Activated CD8-positive, alpha-beta memory T cell treated with anti-CD3 and anti-CD28 coated beads, Interleukin-2, amount 10 ng/mL, durations not matched to agents 7 days and 5 days (primary cell): ENCODE results near the gene PRKD1. TPM values are rescaled to one million over a fixed set of nuclear protein-coding genes. Genes with fewer than 3 reads are reported as not detected.
"Not testable (repeated sequence)": the region's sequence is repeated elsewhere in the genome, so short reads cannot be mapped to it uniquely, and the experiment has no call there.

Source experiments
- ATAC-seq: fragments of 150-1000 bp; cut with Tn5 transposase; one replicate; pipeline ENCODE4 v1.10.0; 2021; ENCODE audit warnings: moderate library complexity
- CTCF ChIA-PET: fragments of 350-600 bp; sonication (Branson Sonifier 250); formaldehyde crosslinking; loops from one replicate; lab custom pipeline; 2021; ENCODE audit warnings: antibody characterized with exemption; lab: Charles Lee
- DNase-seq: peaks from one replicate; pipeline ENCODE4 v3.0.0-alpha.2; 2020
- H3K27ac Mint-ChIP-seq: one replicate; pipeline ENCODE4 v1.8.0; 2021; ENCODE audit warnings: mild to moderate bottlenecking, mixed read lengths
- H3K27me3 Mint-ChIP-seq: one replicate; pipeline ENCODE4 v1.8.0; 2021; ENCODE audit warnings: mixed read lengths
- H3K36me3 Mint-ChIP-seq: one replicate; pipeline ENCODE4 v1.8.0; 2021; ENCODE audit warnings: mild to moderate bottlenecking, mixed read lengths
- H3K4me1 Mint-ChIP-seq: one replicate; pipeline ENCODE4 v1.8.0; 2021; ENCODE audit warnings: mixed read lengths
- H3K4me3 Mint-ChIP-seq: one replicate; pipeline ENCODE4 v1.8.0; 2021; ENCODE audit warnings: mild to moderate bottlenecking, moderate library complexity, mixed read lengths
- H3K9me3 Mint-ChIP-seq: one replicate; pipeline ENCODE4 v1.8.0; 2022; ENCODE audit warnings: low read depth, mixed read lengths
- total RNA-seq, 2 experiments: library from RNA; stranded (reverse); gene quantifications; one replicate each; pipeline ENCODE4 v1.2.3, GENCODE V29; 2021

PRKD1 gene
- total RNA-seq, 2 experiments from 2014 or later: not detected

DNA sequence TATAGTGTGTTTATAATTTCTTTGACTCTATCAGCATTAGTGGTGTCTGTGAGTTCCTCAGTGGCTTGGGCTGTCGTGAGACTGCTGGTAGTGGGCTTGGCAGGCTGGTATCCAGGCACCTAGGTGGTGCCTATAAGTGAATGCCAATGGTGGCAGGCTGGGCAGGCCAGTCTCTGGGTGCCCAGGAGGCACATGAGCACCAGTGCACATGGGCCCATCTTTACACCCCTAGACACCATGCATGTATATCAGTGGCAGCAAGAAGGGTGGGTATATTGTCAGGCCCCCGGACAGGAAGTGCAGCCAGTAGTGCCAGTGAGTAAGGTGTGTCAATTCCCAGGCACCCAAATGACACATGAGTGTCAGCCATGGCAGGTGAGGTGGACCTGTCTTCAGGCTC lies 138.2 kb downstream of the PRKD1 start:
- Mint-ChIP-seq H3K27me3 (no peaks in the 10 kb centered on the region), H3K27ac (no peak overlapping the region), H3K9me3 (peaks cover 15% of the 10 kb centered on the region), H3K36me3 (no peaks in the 10 kb centered on the region), H3K4me1 (no peaks in the 10 kb centered on the region), H3K4me3 (no peak overlapping the region)
- ATAC-seq (no peak), DNase-seq (no peak)
- CTCF ChIA-PET: no interaction called here

DNA sequence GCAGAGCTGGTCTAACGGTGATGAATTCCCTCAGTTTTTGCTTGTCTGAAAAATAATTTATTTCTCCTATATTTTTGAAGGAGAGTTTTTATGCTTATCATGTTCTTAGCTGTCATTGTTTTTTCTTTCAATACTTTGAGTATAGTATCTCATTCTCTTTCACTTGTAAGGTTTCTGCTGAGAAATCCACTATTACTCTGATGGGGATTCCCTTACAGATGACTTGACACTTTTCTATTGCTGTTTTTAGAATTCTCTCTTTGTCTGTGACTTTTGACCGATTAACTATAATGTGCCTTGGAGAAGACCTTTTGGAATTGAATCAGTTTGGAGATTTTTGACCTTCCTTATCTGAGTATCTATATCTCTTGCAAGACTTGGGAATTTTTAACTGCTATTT lies 139.6 kb downstream of the PRKD1 start:
- Mint-ChIP-seq H3K4me1 (no peaks in the 10 kb centered on the region), H3K4me3 (no peak overlapping the region), H3K9me3 (peaks cover 21% of the 10 kb centered on the region), H3K27me3 (no peaks in the 10 kb centered on the region), H3K27ac (no peak overlapping the region), H3K36me3 (no peaks in the 10 kb centered on the region)
- CTCF ChIA-PET: no interaction called here
- no peak for ATAC-seq
- DNase-seq: no peak

GRCh38 chr14:29783556-29783955 lies 144.1 kb downstream of the PRKD1 start:
- Mint-ChIP-seq H3K27ac (no peak overlapping the region), H3K4me3 (no peak overlapping the region), H3K4me1 (no peaks in the 10 kb centered on the region), H3K9me3 (peaks cover 26% of the 10 kb centered on the region), H3K27me3 (no peaks in the 10 kb centered on the region), H3K36me3 (no peaks in the 10 kb centered on the region)
- CTCF ChIA-PET: no interaction called here
- ATAC-seq (no peak), DNase-seq (no peak)

- Mint-ChIP-seq H3K9me3 (peaks cover 30% of the 10 kb centered on the region), H3K27ac (no peak overlapping the region), H3K4me3 (no peak overlapping the region), H3K36me3 (no peaks in the 10 kb centered on the region), H3K4me1 (no peaks in the 10 kb centered on the region), H3K27me3 (no peaks in the 10 kb centered on the region)
- no peak for ATAC-seq
- no peak for DNase-seq
- CTCF ChIA-PET: no interaction called here
Observed at GRCh38 chr14:29782041-29782440, 145.6 kb downstream of the PRKD1 start.

GRCh38 chr14:29777142-29777541 lies 150.5 kb downstream of the PRKD1 start:
- DNase-seq, ATAC-seq, H3K4me1 Mint-ChIP-seq, CTCF ChIA-PET, H3K4me3 Mint-ChIP-seq, H3K27me3 Mint-ChIP-seq, H3K36me3 Mint-ChIP-seq, H3K27ac Mint-ChIP-seq: not testable (repeated sequence)
- peaks cover 22% of the 10 kb centered on the region for H3K9me3 Mint-ChIP-seq

- no peak for ATAC-seq
- Mint-ChIP-seq H3K27me3 (no peaks in the 10 kb centered on the region), H3K9me3 (peaks cover 21% of the 10 kb centered on the region), H3K27ac (no peak overlapping the region), H3K36me3 (no peaks in the 10 kb centered on the region), H3K4me3 (no peak overlapping the region), H3K4me1 (no peaks in the 10 kb centered on the region)
- DNase-seq: no peak
- CTCF ChIA-PET: no interaction called here
Observed at GRCh38 chr14:29773990-29774389, 153.7 kb downstream of the PRKD1 start.

DNA sequence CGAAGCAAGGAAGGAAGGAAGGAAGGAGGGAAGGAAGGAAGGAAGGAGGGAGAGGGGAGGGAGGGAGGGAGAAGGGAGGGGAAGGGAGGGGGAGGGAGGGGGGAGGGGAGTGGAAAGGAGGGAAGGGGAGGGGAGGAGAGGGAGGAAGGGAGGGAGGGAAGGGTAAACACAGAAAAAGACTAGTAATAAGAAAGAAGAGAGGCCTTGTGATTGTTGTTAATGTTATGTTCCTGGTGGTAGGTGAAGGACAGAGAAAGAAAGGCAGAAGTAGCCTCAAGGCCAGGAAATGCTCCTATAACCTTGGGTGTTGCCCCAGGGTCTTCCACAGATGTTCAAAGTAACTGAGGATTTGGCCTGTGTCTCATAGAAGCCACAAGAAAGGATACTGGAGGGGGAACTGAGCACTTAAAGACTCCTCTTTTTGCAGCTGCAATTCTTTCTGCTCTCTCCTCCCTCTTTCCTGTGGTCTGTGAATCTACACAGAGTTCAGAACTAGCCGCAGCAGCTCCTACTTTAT lies 164.2 kb downstream of the PRKD1 start:
- Mint-ChIP-seq H3K27ac (no peak overlapping the region), H3K36me3 (no peaks in the 10 kb centered on the region), H3K4me3 (no peak overlapping the region), H3K4me1 (no peaks in the 10 kb centered on the region), H3K9me3 (peaks cover 6% of the 10 kb centered on the region), H3K27me3 (no peaks in the 10 kb centered on the region)
- DNase-seq: no peak
- ATAC-seq: no peak
- CTCF ChIA-PET: no interaction called here

GRCh38 chr14:29759521-29760340 lies 167.9 kb downstream of the PRKD1 start:
- Mint-ChIP-seq H3K4me3 (no peak overlapping the region), H3K27ac (no peak overlapping the region), H3K36me3 (no peaks in the 10 kb centered on the region), H3K4me1 (no peaks in the 10 kb centered on the region), H3K27me3 (no peaks in the 10 kb centered on the region), H3K9me3 (peaks cover 9% of the 10 kb centered on the region)
- no peak for DNase-seq
- CTCF ChIA-PET: no interaction called here
- no peak for ATAC-seq

DNA sequence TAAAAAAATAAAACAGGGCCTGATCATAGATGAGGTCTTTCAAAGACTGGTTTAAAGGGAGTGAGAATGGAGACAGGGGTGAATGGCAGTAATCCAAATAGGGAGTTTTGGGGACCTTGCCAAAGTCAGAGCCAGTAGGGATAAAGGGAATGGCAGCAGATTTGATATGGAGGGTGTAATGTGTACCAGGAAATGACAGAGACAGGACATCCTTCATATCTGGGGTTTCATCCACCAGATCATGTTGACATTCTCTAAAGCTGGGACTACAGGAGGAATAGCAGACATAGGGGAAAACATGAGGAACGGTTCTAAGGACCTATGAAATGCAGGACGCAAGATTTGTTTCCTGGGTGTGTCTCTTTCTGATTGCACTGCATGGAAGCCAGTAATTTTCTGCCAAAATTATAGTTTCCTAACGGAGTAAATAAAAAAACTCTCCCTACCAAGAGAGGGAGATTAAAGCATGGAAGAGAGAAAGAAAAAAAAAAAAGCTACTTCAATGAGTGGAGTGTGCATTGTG lies 169.9 kb downstream of the PRKD1 start:
- H3K4me1 Mint-ChIP-seq: no peaks in the 10 kb centered on the region
- peaks cover 9% of the 10 kb centered on the region for H3K9me3 Mint-ChIP-seq
- no peaks in the 10 kb centered on the region for H3K36me3 Mint-ChIP-seq
- CTCF ChIA-PET: no interaction called here
- no peak for DNase-seq
- no peak overlapping the region for H3K27ac Mint-ChIP-seq
- no peak overlapping the region for H3K4me3 Mint-ChIP-seq
- no peak for ATAC-seq
- no peaks in the 10 kb centered on the region for H3K27me3 Mint-ChIP-seq

DNA sequence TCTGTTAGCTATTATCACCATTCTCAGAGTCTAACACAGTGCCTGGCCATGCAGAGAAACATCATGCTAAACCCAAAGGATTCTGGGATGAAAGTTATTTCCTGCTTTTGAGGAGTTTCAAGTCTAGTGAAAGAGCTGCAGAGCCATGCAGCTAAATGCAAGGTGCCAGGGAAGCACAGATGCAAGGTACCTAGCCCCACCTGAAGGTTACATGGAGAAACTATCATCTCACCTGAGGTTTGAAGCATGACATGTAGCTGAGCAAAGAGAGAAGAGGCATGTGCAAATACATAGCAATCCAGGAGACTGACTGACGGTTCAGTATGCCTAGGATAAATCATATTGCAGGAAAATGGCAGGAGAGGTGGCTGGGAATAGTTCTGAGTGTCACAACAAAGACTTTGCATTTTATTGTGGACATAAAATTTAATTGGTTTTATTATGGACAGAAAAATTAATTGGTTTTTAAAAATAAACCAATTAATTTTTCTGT lies 170.4 kb downstream of the PRKD1 start:
- CTCF ChIA-PET: no interaction called here
- Mint-ChIP-seq H3K27me3 (no peaks in the 10 kb centered on the region), H3K4me3 (no peak overlapping the region), H3K36me3 (no peaks in the 10 kb centered on the region), H3K27ac (no peak overlapping the region), H3K9me3 (peaks cover 9% of the 10 kb centered on the region), H3K4me1 (no peaks in the 10 kb centered on the region)
- ATAC-seq (no peak), DNase-seq (no peak)

DNA sequence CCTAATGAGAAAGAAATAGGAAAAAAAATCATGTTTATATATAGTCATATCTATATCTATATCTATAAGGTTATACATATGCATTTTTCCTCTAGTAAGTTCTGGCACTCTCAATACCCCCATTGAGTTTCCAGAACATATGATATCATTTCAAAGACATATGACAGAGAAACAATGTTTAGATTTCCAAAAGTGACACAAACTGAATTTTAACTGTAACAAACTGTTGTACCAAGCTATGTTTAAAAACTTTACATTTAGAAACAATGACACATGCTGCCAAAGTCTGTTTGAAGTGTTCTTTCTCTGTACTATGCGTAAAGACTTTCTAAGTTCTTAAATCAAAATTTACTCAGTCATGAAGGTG lies 171.6 kb downstream of the PRKD1 start:
- Mint-ChIP-seq H3K9me3 (peaks cover 13% of the 10 kb centered on the region), H3K27me3 (no peaks in the 10 kb centered on the region), H3K4me1 (no peaks in the 10 kb centered on the region), H3K27ac (no peak overlapping the region), H3K4me3 (no peak overlapping the region), H3K36me3 (no peaks in the 10 kb centered on the region)
- CTCF ChIA-PET: no interaction called here
- no peak for DNase-seq
- ATAC-seq: no peak

GRCh38 chr14:29755311-29756018 lies 172.2 kb downstream of the PRKD1 start:
- DNase-seq: no peak
- H3K36me3 Mint-ChIP-seq: no peaks in the 10 kb centered on the region
- H3K9me3 Mint-ChIP-seq: peaks cover 13% of the 10 kb centered on the region
- CTCF ChIA-PET: no interaction called here
- no peaks in the 10 kb centered on the region for H3K27me3 Mint-ChIP-seq
- H3K27ac Mint-ChIP-seq: no peak overlapping the region
- H3K4me3 Mint-ChIP-seq: no peak overlapping the region
- no peak for ATAC-seq
- H3K4me1 Mint-ChIP-seq: no peaks in the 10 kb centered on the region

- ATAC-seq: no peak
- no peaks in the 10 kb centered on the region for H3K36me3 Mint-ChIP-seq
- CTCF ChIA-PET: no interaction called here
- H3K4me3 Mint-ChIP-seq: no peak overlapping the region
- DNase-seq: no peak
- no peaks in the 10 kb centered on the region for H3K4me1 Mint-ChIP-seq
- no peaks in the 10 kb centered on the region for H3K27me3 Mint-ChIP-seq
- peaks cover 13% of the 10 kb centered on the region for H3K9me3 Mint-ChIP-seq
- H3K27ac Mint-ChIP-seq: no peak overlapping the region
Observed at GRCh38 chr14:29754134-29754533, 173.5 kb downstream of the PRKD1 start.
